SIG-M5 treated with dmso at 0.1 percent for 504 hours (cell line): ENCODE results near the gene TFPI2.

Experiments
- DNase-seq: peaks from one replicate; lab custom pipeline; 2025; ENCODE audit not compliant: unreplicated experiment; lab: John Stamatoyannopoulos, UW

TFPI2 gene

DNA sequence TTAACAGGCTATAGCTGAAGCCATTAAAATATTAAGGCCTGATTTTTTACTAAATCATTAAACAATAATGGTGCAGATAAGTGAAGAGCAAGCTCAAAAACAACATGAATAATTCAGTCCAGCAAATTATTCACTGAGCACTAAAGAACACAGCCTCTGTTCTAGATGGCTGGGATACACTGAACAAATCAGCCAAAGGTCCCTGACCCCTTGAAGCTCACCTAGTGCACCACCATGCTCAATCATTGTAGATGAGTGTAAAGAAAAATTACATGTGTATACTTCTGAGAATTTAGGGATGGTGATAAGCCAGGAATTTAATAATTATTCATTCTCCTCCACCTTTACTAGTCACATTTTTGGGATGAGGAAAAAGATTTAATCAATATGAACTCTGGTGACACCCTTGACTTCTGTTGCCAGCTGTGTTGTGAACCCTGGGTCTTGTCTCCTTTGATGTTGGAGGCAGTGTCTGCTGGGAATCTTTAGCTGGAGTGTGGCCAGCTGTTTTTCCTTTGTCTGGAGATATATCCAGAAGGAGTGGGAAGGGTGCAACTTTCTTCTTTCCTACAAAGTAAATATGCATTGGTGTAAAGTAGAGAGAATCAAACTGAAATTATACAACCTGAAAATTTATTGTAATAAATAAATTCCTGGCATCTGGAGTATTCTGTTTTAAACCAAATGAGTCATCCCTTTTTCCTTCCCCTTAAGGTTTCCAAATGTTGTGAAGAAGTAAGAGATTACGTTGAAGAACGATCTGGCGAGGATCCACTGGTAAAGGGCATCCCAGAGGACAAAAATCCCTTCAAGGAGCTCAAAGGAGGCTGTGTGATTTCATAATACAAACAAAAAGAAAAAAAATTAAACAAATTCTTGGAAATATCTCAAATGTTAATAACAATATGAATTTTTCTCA, 19.8 kb upstream of the TFPI2 start:
- no peak for DNase-seq

DNA sequence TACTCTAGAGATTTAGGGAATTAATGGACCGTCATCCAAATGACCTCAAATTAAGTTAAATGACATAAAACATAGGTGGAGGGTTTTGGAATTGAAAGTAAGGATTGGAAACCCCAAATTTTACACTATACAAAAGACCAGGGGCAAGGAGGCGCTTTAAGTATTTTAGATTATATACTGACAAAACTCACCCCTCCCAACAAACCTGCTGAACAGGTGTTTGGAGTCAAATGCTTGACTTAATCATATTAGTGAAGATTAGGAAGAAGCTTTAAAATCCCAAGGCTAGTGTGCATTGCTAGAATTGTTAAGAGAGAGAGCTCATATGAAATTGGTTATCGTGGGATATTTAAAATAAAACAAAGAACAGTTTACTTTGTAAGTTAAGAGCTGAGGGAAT, 15.7 kb upstream of the TFPI2 start, which contains the start of gene GNGT1:
Gene GNGT1 (plus strand): TSS at position 301 of the 400 bp plus-strand sequence. CDS start 180 bp downstream, outside the sequence.
- no peak for DNase-seq

DNA sequence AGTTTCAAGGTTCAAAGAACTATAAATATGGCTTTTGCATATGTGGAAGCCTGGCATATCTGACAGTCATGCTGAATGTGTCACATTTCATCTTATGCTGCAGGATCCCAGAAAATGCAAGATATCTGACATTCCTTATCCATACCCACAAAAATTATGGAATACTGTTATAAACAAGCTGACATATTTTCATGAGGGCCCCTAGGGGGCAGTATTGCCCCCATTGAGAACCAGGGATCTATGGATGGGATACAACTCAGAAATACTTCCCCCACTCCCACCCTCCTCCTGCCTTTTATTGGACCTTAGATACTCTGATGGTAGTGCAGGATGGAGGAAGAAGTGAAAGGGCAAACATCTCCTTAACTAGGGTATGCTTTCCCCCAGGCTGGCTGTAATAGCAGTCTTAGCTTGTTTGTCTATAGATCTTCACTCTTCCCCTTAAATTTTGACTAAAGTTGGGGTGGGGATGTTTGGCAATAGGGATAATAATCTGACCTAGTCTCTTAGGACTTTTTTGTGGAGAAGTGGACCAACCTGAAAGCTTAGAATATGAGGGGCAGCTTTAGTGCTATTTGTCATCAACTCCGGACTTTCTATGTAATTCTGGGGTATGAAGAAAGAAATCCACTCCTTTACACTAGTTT, 12.3 kb upstream of the TFPI2 start:
- DNase-seq = peak; percentile 1

DNA sequence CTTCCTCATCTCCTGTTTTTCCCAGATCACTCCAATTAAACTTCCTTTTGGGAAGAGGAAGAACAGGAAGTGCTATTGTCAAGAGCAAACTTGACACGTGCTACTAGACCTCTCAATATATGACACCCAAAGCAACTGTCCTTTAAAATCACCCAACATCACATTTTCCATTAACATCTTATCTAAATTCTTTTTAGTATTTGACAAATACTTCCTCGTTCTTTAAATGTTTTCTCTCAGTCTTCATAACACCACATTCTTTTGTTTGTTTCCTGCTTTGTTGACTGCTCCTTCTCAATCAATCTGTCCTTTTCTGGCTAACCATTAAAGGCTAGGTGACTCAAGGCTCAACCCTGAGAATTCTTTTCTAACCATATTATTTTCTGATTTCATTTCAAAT, 7.1 kb upstream of the TFPI2 start:
- DNase-seq = no peak

DNA sequence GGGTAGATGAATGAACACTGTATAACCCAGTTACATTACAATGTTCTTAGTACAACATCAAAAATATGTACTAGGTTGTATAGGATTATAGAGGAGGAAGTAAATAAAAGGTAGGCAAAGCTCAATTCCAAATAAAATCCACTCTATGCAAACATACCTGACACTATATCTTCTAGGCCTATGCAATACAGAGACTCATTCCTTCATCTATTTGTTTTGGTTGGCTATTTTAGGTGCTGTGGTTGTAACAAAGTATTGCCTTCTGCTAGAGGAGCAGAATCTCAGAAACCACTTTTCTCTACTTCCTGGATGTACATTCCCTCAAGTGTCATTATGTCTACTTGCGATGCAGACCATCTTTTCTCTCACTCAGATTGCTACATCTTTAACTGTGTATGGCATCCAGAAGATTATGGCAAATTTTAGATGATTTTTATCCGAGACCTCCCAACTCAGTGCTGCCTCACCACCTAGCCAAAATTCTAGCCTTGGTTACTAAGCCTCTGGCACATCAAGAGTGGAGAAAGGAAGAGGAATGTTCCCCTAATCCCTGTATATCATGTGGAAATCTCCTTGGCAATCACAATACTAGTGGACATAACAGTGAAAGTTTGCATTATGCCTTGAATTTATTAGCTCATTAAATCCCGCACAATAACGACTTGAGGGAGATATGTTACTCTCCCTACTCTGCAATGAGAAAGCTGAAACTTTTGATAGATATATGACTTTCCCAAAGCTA, 5.5 kb upstream of the TFPI2 start:
- DNase-seq = no peak

DNA sequence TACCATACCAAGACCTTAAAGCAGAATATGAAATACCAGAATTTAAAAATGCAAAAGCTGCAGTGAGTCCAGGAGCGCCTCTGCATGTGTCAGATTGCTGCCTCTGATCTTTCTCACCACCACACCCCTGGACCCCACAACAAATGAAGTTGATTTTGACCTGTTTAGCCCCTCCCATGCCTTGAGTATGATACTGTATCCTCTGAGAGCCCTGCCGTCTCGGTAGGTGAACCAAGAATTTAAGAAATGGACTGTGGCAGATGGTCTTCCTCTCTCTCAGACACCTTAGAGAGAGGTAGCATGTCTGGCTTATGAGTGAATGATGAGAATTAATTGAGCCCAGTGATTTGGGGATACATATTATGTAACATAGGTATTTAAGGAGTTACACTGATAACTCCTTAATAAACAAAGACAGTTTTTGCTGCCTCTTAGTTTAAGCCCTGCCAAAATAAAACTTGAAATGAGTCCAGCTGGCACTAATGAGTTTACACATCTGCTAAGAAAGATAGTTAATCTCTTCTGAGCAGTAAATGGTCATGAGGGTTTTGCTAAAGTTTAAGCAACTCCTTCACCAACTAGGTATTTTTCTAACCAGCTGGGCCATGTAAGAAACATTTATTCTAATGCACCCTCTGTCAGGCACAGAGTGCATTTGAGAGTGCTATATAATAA, 4.5 kb upstream of the TFPI2 start:
- no peak for DNase-seq

DNA sequence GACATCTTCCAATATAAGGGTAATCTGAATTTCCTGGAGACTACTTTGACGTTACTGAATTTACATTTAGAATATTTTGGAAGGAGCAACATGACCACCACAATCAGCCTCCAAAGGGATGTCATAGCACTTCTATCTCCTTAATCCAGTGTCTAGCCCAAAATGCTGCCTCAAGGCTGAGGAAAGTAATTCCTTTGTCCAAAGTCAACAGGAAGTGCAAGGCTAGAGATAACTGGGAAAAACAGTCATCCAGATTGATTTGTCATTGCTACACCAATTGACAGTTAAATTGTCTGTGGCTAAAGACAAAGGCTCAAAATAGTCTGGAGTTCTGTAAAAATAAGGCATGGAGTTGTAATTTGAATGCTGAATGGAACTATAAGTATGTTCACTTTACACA, 3.9 kb upstream of the TFPI2 start:
- DNase-seq = no peak

DNA sequence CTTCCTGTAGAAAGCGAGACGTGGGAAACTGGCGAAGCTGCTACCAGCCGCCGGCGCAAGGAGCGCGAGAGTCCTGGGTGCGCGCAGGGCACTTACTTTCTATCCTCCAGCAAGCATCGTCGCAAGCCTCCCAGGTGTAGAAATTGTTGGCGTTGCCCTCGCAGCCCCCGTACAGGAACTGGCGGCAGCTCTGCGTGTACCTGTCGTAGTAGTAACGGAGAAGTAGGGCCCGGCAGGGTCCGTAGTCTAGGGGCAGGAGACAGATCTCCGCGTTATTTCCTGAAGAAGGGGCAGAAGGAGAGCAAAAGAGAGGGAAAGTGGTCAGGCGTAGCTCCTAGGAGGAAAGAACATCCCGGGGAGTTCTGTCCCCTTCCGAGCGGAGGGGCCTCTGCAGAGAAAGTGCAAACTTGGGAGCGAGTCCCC, 501 bp downstream of the TFPI2 start:
- DNase-seq = no peak

DNA sequence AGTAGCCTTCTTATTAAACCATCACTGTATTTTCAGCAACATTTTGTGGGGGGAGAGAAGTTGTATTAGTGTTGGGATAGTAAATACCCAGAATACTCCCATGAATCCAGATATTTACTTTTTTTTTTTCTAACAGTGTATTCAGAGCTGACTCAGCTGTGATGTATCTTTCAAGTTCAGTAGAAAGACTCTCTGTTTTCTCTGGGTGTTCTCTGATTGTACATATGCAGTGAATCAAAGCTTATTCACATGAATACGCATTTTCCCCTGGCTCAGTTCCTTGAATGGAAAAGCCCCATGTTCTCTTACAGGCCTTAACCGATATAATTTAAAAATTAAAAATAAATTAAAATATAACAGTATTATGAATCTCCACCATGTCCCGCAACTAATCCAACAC, 1.3 kb downstream of the TFPI2 start:
- no peak for DNase-seq

DNA sequence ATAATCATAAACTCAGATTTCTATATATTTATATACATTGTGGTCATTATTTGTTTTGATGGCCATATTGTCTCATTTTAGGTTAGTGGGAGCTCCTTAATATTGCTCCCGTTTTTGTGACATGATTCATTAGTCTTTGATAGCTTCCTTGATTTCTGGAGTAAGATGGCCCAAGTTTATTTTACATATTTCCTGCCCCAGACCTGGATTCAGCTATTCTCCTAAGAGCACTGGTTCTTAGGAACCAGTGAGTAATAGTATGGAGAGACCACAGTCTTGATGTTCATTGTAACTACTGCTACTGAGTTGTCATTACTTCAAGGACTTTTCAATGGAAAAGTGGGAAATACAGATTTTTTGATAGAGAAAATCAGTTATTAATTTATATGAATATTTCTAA, 6.0 kb downstream of the TFPI2 start:
- DNase-seq = no peak

DNA sequence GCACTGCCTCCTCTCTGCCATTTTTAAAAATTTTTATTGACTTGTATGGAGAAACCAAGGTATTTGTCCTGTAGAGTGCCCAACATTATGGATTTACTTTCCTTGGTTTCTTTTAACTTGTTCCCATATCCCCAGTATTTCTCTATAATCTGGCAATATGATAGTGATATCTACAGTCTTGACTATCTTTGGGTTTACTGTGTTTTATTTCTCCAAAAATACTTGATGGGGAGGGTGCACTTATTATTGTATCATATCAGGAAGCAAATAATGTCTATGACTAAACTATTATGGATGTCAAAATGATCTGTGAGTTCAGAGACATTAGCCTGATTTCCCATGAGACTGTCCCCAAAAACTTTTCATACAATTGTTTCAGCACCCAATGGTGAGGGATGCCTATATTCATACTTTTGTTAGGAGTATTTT, 6.6 kb downstream of the TFPI2 start:
- DNase-seq = no peak

DNA sequence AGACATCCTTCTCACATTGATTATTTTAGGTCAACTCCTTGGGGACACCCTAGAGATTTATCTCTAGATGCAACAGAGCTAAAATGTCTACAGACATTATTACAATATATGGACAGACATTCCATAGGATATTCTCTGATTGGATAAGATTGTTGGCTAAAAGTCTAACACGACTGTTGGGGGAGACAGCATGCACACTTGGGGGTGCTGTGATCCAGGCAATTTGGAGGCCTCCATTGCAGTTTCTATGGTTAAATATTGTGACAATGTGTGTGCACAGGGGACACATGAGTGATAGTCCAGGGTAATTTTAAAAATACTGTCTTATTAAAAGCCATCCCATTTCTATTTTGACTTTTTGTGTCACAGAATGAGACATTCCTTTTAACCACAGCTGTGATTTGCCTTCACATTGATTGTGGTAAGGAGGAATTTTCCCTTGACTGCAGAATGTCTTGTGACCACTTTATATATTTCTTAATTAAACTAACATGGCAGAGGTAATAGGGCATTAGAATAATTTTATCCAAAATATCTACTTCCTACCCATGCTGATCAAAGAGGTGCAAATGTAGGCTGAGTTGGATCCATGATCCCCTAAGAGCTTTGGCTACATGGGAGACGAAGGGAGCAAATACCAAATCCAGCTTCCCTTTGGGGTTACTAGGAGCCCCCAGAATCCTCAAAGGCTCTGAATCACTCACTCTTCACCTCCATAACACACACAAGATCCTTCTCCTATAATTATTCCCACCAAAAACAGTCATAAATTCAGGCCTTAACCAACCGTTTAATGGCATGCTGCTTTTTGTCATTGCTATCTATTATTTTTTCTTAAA, 7.3 kb downstream of the TFPI2 start:
- DNase-seq = no peak

DNA sequence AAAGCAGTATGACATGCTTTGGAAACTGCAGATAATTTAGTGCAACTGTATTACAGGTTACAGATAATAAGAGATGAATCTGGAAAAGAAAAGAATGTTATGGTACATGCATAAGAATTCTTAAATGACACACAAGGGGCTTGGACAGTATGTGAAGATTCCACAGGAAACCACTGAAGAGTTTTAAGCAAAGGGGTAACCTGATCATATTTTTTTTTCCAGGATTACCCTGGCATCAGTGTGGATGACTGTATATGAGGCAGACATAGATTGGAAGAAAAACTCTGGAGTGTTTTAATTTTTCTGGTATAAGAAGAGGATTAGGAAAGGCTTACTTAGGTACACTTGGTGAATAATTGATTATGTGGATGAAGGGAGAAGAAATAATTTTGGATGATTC, 8.1 kb downstream of the TFPI2 start:
- DNase-seq = no peak

DNA sequence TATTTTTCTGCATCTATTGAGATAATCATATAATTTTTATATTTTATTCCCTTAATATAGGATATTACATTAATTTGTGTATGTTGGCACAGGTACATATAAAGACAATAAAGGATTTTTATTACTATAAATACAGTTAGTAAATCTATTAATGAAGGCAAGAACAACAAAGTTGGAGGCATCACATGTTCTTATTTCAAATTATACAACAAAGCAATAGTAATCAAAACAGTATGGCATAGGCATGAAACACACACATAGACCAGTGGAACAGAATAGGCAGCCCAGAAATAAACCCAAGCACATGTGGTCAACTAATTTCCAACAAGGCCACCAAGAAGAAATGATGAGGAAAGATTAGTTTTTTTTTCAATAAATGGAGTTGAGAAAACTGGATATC, 11.2 kb downstream of the TFPI2 start:
- no peak for DNase-seq

DNA sequence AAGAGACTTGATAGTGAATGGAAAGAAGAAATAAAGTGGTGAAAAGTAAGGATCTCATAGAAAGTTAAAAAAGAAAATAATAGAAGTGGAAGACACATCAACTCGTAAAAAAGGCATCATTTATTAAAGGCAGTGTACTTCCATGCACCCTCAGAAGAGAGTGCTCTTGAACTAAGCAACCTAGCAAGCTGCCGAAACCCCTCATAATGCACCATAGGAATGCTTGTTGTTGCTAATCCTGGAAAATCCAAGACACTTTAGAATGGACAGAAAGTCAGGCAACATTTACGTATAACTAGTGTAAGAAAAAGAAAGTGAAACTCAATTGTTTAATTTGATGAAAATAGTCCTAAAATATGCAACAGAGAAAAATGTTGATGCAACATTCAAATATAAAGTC, 12.8 kb downstream of the TFPI2 start:
- no peak for DNase-seq

DNA sequence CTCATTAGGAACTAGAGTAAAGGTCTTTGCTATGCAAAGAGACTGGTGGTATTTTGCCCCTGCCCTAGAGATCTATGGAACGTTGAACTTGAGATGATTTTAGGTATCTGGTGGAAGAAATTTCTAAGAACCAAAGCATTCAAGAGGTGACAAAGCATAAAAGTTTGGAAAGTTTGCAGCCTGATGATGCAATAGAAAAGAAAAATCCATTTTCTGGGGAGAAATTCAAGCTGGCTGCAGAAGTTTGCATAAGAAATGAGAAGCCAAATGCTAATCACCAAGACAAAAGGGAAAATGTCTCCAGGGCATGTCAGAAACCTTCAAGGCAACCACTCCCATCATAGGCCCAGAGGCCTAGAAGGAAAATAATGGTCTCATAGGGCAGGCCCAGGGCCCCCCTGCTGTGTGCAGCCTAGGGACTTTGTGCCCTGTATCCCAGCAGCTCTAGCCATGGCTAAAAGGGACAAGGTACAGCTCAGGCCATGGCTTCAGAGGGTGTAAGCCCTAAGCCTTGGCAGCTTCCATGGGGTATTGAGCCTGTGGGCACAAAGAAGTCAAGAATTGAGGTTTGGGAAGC, 16.5 kb downstream of the TFPI2 start:
- DNase-seq = no peak

DNA sequence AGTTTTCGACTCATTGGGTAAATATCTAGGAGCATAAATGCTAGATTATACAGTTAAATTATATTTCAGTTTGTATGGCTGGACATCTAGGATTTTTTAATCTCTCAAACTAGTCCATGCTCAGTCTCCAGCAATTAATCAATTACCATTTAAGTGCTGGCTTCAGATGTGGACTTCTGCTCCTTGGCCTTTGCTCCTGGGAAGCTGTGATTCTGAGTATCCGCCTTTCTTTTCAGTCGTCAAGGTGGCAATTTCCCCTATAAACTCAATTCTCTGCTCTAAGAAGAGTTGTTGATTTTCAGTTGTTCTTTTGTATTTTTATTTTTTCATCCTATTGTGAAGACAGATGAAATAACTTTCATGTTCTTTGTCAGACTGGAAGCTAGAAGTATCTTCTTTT, 23.7 kb downstream of the TFPI2 start:
- no peak for DNase-seq

DNA sequence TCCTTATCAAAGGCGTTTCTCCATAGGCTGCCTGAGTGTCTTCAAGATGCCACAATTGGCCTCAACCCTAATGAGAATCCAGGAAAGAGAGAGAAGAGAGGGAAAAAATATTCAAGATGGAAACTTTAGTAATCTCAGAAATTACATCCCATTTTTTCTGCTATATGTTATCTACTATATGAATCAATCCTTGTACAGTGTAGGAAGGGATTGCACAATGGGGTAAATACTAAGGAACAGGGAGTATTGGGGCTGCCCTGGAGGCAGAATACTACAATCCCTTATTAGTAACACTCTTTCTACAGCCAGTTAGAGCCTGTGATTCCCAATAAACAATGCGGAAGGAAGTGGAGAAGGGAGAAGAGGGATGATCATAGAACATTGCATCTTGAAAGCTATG, 27.9 kb downstream of the TFPI2 start:
- no peak for DNase-seq

DNA sequence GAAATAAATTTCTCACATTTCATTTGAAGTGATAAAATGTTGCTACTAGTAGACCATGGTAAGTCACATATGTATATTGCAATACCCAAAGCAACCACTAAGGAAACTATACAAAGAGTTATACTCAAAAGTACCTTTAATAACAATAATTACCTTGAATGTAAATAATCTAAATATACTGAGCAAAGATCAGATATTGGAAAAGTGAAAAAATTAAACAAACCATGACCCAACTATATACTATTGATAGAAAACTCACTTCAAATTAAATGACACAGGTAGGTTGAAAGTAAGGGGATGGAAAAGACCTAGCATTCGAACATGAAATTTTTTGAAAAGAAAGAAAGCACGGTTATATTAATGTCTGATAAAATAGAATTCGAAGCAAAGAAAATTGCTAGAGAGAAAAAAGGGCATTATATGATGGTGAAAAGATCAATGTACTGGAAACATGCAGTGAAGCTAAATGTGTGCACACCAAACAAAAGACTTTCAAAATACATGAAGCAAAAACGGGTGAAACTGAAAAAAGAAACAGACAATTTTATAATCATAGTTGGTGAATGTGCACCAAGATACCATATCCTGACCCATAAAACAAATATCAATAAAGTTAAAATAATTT, 29.1 kb downstream of the TFPI2 start:
- DNase-seq = no peak
